ENCODE data around the gene CLIP1.
A peak's percentile ranks its signal among the peaks of the same experiment; 100 is the strongest.
"Not testable (repeated sequence)": the region's sequence is repeated elsewhere in the genome, so short reads cannot be mapped to it uniquely, and the experiment has no call there.

The CLIP1 gene

DNA sequence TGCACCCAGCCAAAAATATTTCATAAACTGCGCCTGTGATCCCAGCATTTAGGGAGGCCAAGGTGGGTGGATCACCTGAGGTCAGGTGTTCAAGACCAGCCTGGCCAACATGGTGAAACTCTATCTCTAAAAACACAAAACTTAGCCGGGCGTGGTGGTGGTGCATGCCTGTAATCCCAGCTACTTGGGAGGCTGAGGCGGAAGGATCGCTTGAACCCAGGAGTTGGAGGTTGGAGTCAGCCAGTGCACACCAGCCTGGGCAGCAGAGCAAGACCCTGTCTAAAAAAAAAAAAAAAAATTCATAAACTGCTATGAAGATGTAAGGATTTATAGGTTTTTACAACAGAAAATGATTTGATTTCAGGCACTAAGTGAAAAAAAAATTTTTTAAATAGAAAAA is 6.6 kb upstream of the CLIP1 start:
- DNase-seq: not testable (repeated sequence)

DNA sequence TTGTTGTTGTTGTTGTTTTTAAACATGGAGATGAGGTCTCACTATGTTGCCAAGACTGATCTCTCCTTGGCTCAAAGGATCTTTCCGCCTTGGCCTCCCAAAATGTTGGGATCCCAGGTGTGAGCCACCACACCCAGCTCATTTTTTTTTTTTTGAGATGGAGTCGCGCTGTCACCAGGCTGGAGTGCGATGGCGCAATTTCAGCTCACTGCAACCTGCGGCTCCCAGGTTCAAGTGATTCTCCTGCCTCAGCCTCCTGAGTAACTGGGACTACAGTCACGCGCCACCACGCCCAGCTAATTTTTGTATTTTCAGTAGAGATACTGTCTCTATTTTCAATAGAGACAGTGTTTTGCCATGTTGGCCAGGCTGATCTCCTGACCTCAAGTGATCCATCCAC is 4.9 kb upstream of the CLIP1 start:
- no peak for DNase-seq

DNA sequence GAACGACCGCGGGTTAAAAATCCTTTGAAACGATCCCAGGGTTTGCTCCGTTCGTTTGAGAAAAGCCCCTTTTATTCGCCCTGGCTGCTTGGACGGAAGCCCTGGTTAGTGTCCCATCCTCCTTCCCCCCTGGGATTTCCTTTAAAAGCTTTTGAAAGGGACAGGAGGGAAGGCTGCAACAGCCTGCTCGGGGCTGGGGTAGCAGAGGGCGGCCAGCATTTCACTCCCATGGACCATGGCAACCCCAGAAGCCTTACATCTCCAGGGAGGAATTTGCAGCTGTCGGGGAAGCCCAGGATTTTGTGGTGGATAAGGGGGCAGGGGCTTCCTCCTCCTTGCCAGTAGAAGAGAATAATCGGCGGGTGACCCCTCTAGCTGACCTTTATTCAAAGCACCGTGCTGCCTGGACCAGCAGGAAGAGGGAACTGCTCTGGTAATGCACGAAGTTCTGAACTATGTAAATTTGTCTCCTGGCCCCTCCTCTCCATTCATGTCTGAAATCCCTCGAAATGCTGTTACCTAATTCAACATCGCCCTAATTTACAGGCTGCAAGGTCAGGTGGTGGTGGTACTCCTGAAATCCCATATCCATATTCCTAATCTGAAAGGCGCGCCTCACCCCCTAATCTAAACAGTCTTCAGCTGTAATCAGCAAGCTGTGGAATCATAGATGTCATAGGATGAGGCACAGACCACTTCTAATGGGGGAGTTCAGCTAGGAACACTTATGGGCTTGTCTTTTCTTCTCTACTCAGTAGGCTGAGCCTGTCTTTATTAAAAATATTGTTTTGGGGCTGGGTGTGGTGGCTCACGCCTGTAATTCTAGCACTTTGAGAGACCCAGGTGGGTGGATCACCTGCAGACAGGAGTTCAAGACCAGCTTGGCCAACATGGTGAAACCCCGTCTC is 1.0 kb upstream of the CLIP1 start:
- DNase-seq: no peak

DNA sequence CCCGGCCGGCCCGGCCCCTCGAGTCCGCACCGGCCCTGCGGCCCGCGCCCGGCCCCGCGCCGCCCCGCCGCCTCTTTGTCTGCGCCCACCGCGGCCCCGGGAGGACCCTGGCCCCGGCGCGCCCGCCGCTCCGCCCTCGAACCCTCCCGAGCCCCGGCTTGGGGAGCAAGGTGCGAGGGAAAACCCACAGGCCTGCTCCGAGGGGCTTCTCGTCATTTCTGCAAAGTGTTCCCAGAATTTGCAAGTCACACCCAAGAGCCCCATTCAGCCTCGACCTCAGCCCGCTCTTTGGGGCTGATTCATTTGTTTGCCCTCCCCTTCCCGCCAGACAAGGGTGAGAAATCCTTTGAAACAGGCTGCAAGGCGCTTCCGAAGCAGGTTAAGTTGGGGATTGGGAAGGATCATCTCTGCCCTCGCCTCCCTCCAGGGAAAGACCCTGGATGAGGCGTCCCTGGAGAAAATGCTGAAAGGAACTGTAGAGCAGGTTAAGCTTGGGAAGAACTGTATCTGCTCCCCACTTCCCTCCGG is 325 bp upstream of the CLIP1 start:
- DNase-seq: peak; percentile 14

DNA sequence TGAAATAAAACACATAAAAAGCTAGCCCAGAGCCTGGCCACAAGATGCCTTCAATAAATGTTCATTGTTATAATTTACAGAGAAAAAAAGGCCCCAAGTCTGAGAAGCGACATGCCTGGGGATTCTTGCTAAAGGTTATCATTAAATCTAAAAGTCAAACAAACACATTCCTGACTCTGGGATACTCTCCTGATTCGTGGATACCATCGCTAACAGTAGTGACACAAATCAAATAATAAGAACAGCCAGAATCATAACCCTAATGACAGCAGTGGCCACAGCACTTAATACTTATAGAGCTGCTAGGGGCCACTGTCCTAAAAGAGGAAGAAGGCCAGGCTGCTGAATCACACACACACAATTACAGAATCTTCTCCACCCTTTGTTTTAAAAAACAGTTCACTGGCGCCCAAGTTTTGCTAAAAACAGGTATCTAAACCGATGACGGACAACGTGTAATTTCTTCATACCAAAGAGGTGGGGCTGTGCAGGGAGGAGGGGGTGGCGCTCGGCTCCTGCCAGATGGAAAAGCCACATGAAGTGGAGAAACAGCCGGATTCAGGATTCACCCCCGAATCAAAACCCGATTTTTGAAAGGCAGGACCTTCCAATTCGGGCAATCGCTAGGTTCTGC is 1.2 kb downstream of the CLIP1 start:
- no peak for DNase-seq

DNA sequence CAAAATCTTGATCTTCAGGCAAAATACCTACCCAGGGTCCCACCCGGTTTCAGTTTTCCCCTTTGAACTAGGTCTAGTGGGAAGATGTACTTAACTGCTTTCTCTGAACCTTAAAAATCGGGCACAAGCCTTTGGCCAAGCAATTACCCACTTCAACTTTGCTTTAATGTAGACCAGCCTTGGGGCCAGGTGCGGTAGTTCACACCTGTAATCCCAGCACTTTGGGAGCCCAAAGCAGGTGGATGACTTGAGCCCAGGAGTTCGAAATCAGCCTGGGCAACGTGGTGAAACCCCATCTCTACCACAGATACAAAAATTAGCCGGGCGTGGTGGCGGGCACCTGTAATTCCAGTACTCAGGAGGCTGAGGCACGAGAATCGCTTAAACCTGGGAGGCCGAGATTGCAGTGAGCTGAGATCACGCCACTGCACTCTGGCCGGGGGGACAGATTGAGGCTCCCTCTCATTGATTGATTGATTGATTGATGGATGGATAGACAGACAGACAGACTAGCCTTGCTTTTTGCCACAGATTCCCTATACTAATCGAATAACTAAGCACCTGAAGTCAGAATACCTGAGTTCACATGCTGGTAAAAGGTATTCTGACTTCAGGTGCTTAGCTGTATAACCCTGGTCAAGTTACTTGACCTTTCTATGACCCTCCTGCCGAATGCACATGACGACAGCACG is 1.9 kb downstream of the CLIP1 start:
- no peak for DNase-seq

DNA sequence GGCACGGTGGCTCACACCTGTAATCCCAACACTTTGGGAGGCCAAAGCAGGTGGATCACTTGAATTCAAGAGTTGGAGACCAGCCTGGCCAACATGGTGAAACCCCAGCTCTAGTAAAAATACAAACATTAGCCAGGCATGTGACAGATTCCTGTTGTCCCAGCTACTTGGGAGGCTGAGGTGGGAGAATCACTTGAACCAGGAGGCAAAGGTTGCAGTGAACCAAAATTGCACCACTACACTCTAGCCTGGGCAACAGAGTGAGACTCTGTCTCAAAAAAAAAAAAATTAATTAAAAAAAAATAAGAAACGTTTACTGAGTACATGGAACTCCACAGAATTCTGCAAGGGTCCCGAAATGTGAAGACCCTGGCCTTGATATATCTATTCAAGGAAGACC is 3.4 kb downstream of the CLIP1 start:
- not testable (repeated sequence) for DNase-seq

DNA sequence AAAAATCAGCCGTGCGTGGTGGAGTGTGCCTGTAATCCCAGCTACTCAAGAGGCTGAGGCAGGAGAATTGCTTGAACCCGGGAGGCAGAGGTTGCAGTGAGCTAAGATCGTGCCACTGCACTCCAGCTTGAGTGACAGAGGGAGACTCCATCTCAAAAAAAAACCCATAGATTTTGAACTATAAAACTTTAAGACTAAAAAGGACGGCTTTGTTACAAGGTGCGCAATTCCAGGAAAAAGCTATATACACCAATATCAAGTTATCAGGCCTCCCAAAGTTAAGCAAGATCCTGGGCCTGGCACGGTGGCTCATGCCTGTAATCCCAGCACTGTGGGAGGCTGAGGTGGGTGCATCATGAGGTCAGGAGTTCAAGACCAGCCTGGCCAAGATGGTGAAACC is 6.8 kb downstream of the CLIP1 start:
- DNase-seq: not testable (repeated sequence)

DNA sequence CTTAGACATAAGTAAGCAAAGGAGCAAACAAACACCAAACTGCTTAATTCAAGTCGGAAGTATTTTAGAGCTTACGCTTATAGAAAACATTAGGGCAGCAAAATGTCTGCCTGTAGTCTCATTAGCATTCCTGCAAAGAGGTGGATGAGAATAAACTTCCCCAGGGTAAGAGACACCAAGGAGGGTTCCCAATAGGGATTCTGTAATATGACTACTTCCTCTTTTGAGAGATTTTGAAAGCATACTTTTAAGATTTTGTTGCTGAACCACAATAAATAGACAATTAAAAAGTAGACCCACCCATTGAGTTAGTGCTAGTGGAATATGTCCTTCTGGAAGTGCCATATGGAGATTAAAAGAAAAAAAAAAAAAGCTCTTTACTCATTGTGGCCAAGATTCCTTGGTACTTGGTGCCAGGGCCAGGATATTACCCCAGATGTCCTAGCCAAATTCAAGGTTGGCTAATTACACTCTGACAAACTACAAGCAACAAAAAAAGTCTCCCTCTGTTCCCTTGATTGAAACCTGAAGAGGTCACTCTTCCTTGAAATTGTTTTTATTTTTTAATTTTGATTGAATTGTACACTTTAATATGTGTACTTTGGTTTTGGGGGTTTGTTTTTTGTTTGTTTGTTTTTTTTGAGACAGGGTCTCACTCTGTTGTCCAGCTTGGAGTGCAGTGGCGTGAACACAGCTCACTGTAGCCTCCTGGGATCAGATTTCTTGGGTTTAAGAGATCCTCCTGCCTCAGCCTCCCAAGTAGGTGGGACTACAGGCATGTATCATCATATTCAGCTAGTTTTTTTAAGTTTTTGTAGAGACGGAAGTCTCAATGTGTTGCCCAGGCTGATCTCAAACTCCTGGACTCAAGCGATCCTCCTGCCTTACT is 8.7 kb downstream of the CLIP1 start:
- no peak for DNase-seq

DNA sequence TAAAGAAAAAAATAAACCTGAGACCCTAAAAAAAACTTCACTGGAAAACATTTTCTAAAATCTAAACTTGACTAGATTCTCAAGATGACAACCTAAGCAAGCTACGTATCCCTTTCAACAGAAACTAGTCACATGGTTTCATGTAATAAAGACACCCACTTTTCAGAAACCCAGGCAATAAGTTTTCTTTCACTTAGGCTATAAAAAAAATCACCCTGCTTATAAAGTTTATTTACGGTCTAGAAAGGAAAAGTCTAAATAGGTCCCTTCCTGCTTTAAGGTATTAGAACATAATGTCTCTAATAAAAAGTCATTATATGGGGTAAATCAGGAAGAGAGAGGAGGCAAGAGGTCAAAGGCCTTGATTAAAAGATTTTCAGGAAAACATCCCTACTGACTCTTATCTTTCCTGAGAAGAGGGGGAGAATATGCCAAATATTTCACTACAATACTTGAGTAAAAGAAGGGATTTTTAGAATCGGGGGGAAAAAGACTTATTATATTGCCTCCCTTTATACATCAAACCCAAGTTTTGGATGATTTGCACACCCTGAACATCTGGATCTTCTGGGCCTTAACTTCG is 9.5 kb downstream of the CLIP1 start:
- no peak for DNase-seq

DNA sequence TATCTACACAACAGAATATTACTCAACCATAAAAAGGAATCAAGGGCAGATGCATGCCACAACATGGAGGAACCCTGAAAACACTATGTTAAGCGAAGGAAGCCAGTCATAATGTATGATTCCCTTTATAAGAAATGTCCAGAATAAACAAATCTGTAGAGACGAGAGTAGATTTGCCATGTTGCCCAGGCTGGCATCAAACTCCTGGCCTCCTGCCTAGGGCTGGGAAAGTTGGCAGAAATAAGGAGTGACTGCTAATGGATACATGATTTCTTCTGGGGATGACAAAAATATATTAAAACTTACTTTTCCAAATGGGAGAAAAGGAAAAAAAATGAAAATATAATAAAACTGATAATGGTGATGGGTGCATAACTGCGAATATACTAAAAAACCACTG is 10.9 kb downstream of the CLIP1 start:
- DNase-seq: no peak

DNA sequence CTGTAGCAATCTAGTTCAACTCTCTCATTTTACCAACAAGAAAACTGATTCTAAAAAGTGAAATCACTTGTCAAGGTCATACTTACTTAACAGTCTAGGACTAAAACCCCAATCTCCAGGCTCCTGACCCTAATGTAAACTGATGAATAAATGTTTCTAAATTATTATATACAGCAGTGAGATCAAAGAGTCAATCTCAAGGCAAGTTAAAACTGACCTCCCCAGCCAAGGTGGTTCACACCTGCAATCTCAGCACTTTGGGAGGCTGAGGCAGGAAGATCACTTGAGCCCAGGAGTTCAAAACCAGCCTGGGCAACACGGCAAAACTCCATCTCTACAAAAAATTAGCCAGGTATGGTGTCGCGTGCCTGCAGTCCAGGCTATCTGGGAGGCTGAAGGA is 15.3 kb downstream of the CLIP1 start:
- DNase-seq: no peak

DNA sequence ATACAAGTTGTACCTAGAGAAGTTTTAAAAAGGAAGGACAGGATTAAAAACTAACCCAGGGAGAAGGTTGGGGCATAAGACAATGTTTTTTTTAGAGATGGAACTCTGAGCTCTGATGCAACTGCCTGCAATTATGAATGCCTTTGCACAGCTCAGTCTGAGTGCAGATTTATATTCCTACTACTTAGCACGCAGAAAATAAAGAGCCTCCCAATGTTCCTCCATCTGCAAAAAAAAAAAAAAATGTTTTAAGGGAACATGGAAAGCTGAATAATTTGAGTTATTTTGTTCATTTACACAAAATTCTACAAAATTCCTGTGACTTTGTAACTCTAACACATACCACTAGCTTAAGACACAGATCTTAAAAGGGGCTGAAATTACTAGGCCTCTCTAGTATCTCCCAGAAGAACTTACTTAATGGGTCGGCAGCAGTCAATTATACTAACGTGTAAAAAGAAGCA is 15.7 kb downstream of the CLIP1 start:
- DNase-seq: no peak

DNA sequence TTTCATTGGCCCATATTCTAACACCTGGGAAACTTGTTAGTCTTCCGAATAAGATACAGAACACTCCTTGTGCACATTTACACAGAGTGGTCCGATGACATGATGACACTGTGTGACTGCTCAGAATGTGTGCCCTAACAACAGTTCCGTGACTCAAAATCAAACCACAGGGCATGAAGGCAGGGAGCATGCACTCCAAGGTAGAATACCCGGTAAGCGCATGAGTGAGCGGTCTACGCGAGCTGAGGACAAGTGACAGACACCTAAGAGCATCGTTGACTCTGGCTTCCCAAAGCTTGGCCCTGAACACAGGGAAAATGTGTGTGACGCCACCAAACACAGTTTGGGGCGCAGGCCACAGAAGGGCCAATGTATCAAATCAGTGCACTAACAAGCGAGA is 18.6 kb downstream of the CLIP1 start:
- DNase-seq: no peak

DNA sequence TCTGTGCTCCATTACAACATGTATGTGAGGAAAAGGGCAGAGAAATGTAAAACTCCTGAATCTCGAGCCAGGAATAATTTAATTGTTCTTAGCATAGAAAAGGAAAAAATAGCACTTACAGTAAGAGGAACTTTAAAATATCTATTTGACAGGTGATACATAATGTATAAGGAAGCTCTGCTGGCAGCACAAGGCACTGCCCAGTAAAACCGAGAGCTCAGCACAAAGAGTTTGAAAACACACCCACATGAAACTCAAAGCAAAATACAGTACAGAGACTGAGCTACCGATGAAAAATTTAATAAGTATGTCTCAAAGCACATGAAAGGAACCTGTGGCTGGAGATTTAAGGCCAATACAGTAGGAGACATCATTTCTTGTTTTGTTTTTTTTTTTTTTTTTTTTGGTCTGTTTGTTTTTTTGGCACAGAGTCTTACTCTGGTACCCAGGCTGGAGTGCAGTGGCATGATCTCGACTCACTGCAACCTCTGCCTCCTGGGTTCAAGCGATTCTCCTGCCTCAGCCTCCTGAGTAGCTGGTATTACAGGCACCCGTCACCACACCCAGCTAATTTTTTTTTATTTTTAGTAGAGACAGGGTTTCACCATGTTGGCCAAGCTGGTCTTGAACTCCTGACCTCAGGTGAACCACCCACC is 19.2 kb downstream of the CLIP1 start:
- DNase-seq: no peak

DNA sequence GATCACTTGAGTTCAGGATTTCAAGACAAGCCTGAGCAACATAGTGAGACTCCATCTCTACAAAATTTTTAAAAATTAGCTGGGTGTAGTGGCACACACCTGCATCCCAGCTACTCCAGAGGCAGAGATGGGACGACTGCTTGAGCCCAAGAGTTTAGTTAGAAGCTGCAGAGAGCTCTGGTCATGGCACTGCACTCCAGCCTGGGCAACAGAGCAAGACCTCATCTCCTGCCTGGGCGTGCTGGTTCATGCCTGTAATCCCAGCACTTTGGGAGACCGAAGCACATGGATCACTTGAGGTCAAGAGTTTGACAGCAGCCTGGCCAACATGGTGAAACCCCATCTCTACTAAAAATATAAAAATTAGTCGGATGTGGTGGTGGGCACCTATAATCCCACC is 20.2 kb downstream of the CLIP1 start:
- DNase-seq: no peak

DNA sequence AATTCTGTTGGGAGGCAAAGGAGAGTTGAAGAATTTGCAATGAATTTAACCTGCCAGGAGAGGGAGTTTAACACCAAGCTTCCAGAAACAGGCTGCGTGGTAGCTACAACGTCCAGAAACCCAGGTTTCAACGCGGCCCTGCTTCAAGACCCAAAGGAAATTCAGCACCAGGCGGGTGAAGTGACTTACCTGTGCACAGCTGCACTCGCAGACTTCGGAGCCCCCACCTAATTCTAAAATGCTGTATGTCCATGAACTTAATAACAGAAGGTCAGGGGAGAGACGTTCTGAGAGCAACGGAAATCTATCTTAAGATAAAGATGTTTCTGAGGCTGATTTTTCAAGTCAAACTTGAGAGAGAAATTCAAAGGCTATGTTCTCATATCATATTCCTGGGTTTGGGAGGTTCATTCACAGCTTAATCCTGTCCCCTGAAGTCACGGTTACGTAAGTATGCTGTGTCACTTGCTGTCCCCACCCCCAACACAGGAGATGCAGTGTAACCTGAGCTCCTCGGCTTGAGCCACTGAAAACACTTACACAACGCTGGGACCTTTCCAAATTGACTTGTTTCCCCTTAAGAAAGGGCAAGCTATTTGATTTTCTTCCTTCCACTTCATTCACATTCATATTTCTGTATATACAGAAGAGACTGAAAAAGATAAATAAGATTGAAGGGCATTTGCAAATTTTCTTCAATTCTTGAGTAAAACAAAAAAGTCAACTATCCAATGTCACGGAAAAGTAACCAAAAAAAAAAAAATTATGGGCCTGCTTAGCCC is 22.7 kb downstream of the CLIP1 start:
- peak; percentile 56 for DNase-seq

DNA sequence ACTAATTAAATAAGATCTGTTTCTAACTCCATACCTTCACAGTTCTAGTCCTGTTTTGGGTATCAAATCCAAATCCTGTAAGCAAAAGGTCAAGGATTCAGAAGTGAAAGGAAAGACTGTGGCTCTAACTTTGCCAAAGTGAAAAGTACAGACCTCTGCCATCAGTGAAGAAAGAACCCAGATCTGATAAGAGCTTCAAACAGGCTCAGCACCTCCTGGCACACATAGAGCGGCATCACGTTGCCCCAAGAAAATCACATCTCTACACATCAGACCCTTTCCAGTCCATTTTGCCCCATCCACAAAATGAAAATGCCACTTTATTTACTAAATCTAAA is 23.2 kb downstream of the CLIP1 start:
- DNase-seq: no peak

DNA sequence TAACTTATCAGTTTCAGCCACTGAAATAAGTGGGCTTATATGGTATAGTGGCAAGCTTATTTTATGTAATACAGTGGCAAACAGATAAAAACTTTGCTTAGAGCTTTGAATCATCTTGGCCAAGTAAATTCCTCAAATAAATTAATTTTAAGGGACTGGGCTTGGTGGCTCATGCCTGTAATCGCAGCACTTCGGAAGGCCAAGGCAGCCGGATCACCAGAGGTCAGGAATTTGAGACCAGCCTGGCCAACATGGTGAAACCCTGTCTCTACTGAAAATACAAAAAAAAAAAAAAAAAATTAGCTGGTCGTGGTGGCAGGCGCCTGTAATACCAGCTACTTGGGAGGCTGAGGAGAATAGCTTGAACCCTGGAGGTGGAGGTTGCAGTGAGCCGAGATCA is 24.5 kb downstream of the CLIP1 start:
- not testable (repeated sequence) for DNase-seq

DNA sequence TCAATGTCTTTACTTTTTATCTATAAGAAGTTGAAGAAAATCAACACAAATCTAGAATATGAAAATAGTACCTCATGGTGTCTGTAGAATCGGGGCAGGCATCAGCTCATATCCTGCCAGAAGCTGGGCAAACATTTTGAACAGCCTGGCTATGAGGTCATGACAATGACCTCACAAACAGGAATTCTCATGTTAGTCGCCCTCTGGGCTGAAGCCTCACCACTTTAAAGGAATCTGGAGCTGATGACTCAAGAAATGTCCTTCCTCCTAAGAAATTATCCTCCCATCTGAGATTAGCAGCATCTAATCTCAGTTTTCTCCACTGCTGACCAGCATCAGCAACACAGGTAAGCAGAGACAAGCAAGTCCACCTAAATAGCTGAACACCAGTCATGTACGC is 27.1 kb downstream of the CLIP1 start:
- DNase-seq: no peak

Data from KG1 (cell line).